HEK293 (cell line): ENCODE data around the gene CALM3.

Source experiments
- CTCF ChIA-PET: fragments of 350-600 bp; formaldehyde crosslinking; extraction: SDS; loops from one replicate; lab custom pipeline; 2021; ENCODE audit warnings: antibody characterized with exemption; lab: Yijun Ruan, JAX
- POLR2A ChIA-PET: fragments of 300-600 bp; formaldehyde crosslinking; extraction: SDS; loops from one replicate; lab custom pipeline; 2020; ENCODE audit warnings: antibody characterized with exemption, inconsistent platforms; lab: Yijun Ruan, JAX
- H3K27ac ChIP-seq: fragments of 200-500 bp; sonication (Bioruptor generic); 2 replicates; pipeline ENCODE4 v1.5.1; 2014; ENCODE audit warnings: low read depth, low read length, control low read depth, inconsistent platforms; ENCODE audit errors: extremely low read depth
- H3K36me3 ChIP-seq, 2 experiments: fragments of 200-500 bp in 1 of 2; sonication (Bioruptor generic) in 1 of 2; 1 replicate in 1 of 2; 2 replicates in 1 of 2; pipeline ENCODE4 v1.5.1; 2014 to 2017; ENCODE audit warnings: inconsistent platforms in 2 of 2, low read length in 2 of 2; ENCODE audit not compliant: control insufficient read depth in 2 of 2, insufficient read depth in 1 of 2
- H3K4me1 ChIP-seq: fragments of 200-500 bp; sonication (Bioruptor generic); 2 replicates; pipeline ENCODE4 v1.5.1; 2014; ENCODE audit warnings: mild to moderate bottlenecking, low read length, inconsistent platforms; ENCODE audit not compliant: control insufficient read depth, insufficient read depth
- H3K4me3 ChIP-seq: 2 replicates; pipeline ENCODE4 v1.5.1; 2011; ENCODE audit warnings: low read depth, mild to moderate bottlenecking, control low read depth, low read length, moderate library complexity
- H3K9me3 ChIP-seq: fragments of 200-500 bp; sonication (Bioruptor generic); 2 replicates; pipeline ENCODE4 v1.5.1; 2014; ENCODE audit warnings: low read depth, low read length, inconsistent platforms; ENCODE audit not compliant: control insufficient read depth, insufficient read depth
- KLF1 ChIP-seq: fragments of 450-650 bp; formaldehyde crosslinking; IDR thresholded peaks from 2 replicates; pipeline ENCODE4 v1.5.1; 2016; ENCODE audit warnings: missing biosample characterization, missing genetic modification characterization
- KLF16 ChIP-seq: fragments of 450-650 bp; formaldehyde crosslinking; IDR thresholded peaks from 2 replicates; pipeline ENCODE4 v1.5.1; 2017; ENCODE audit warnings: missing biosample characterization, missing genetic modification characterization
- KLF7 ChIP-seq: fragments of 450-650 bp; formaldehyde crosslinking; IDR thresholded peaks from 2 replicates; pipeline ENCODE4 v1.5.1; 2016; ENCODE audit warnings: missing biosample characterization, missing genetic modification characterization, borderline replicate concordance
- KLF8 ChIP-seq: fragments of 450-650 bp; formaldehyde crosslinking; IDR thresholded peaks from 2 replicates; pipeline ENCODE4 v1.5.1; 2016; ENCODE audit warnings: missing biosample characterization, missing genetic modification characterization
- OSR2 ChIP-seq: fragments of 450-650 bp; formaldehyde crosslinking; IDR thresholded peaks from 2 replicates; pipeline ENCODE4 v1.5.1; 2016; ENCODE audit warnings: missing biosample characterization, missing genetic modification characterization
- PATZ1 ChIP-seq: fragments of 450-650 bp; formaldehyde crosslinking; IDR thresholded peaks from 2 replicates; pipeline ENCODE4 v1.5.1; 2016; ENCODE audit warnings: missing biosample characterization, missing genetic modification characterization
- SCRT1 ChIP-seq: fragments of 450-650 bp; formaldehyde crosslinking; IDR thresholded peaks from 2 replicates; pipeline ENCODE4 v1.5.1; 2016; ENCODE audit warnings: missing biosample characterization, missing genetic modification characterization, borderline replicate concordance
- YY2 ChIP-seq: fragments of 450-650 bp; formaldehyde crosslinking; IDR thresholded peaks from 2 replicates; pipeline ENCODE4 v1.5.1; 2016; ENCODE audit warnings: missing biosample characterization, missing genetic modification characterization
- ZBTB17 ChIP-seq: fragments of 450-650 bp; formaldehyde crosslinking; IDR thresholded peaks from 2 replicates; pipeline ENCODE4 v1.5.1; 2016; ENCODE audit warnings: missing biosample characterization, missing genetic modification characterization
- ZBTB20 ChIP-seq: fragments of 450-650 bp; formaldehyde crosslinking; IDR thresholded peaks from 2 replicates; pipeline ENCODE4 v1.5.1; 2016; ENCODE audit warnings: missing biosample characterization, missing genetic modification characterization
- ZFP69B ChIP-seq: fragments of 450-650 bp; formaldehyde crosslinking; IDR thresholded peaks from 2 replicates; pipeline ENCODE4 v1.5.1; 2016; ENCODE audit warnings: missing biosample characterization, missing genetic modification characterization
- ZNF121 ChIP-seq: fragments of 450-650 bp; formaldehyde crosslinking; IDR thresholded peaks from 2 replicates; pipeline ENCODE4 v1.5.1; 2016; ENCODE audit warnings: missing biosample characterization, missing genetic modification characterization
- ZNF169 ChIP-seq: fragments of 450-650 bp; formaldehyde crosslinking; IDR thresholded peaks from 2 replicates; pipeline ENCODE4 v1.5.1; 2016; ENCODE audit warnings: missing biosample characterization, missing genetic modification characterization
- ZNF211 ChIP-seq: fragments of 450-650 bp; formaldehyde crosslinking; IDR thresholded peaks from 2 replicates; pipeline ENCODE4 v1.5.1; 2016; ENCODE audit warnings: low read depth, missing biosample characterization, missing genetic modification characterization
- ZNF23 ChIP-seq: fragments of 450-650 bp; formaldehyde crosslinking; IDR thresholded peaks from 2 replicates; pipeline ENCODE4 v1.5.1; 2016; ENCODE audit warnings: missing biosample characterization, missing genetic modification characterization, borderline replicate concordance
- ZNF266 ChIP-seq: fragments of 450-650 bp; formaldehyde crosslinking; IDR thresholded peaks from 2 replicates; pipeline ENCODE4 v1.5.1; 2016; ENCODE audit warnings: missing biosample characterization, missing genetic modification characterization, low read depth
- ZNF280D ChIP-seq: fragments of 450-650 bp; formaldehyde crosslinking; IDR thresholded peaks from 2 replicates; pipeline ENCODE4 v1.5.1; 2016; ENCODE audit warnings: missing biosample characterization, missing genetic modification characterization
- ZNF302 ChIP-seq: fragments of 450-650 bp; formaldehyde crosslinking; IDR thresholded peaks from 2 replicates; pipeline ENCODE4 v1.5.1; 2016; ENCODE audit warnings: missing biosample characterization, missing genetic modification characterization, low read depth
- ZNF335 ChIP-seq: fragments of 450-650 bp; formaldehyde crosslinking; conservative IDR thresholded peaks from 2 replicates; pipeline ENCODE4 v1.5.1; 2016; ENCODE audit warnings: missing biosample characterization, missing genetic modification characterization
- ZNF341 ChIP-seq: fragments of 450-650 bp; formaldehyde crosslinking; IDR thresholded peaks from 2 replicates; pipeline ENCODE4; 2016; ENCODE audit warnings: low read depth, missing biosample characterization, missing genetic modification characterization
- ZNF354C ChIP-seq: fragments of 450-650 bp; formaldehyde crosslinking; IDR thresholded peaks from 2 replicates; pipeline ENCODE4 v1.5.1; 2016; ENCODE audit warnings: missing biosample characterization, missing genetic modification characterization, low read depth, borderline replicate concordance
- ZNF366 ChIP-seq: fragments of 450-650 bp; formaldehyde crosslinking; conservative IDR thresholded peaks from 2 replicates; pipeline ENCODE4 v1.5.1; 2016; ENCODE audit warnings: missing biosample characterization, missing genetic modification characterization
- ZNF510 ChIP-seq: fragments of 450-650 bp; formaldehyde crosslinking; IDR thresholded peaks from 2 replicates; pipeline ENCODE4 v1.5.1; 2018; ENCODE audit warnings: mild to moderate bottlenecking, missing genetic modification characterization, missing biosample characterization; ENCODE audit not compliant: insufficient replicate concordance
- ZNF596 ChIP-seq: fragments of 450-650 bp; IDR thresholded peaks from 2 replicates; pipeline ENCODE4 v1.5.0; 2018; ENCODE audit warnings: missing biosample characterization, mild to moderate bottlenecking, missing genetic modification characterization, moderate library complexity
- ZNF629 ChIP-seq: fragments of 450-650 bp; formaldehyde crosslinking; IDR thresholded peaks from 2 replicates; pipeline ENCODE4 v1.5.1; 2017; ENCODE audit warnings: missing biosample characterization, missing genetic modification characterization
- ZNF692 ChIP-seq: fragments of 450-650 bp; formaldehyde crosslinking; IDR thresholded peaks from 2 replicates; pipeline ENCODE4 v1.5.1; 2016; ENCODE audit warnings: missing biosample characterization, missing genetic modification characterization
- ZSCAN16 ChIP-seq: fragments of 450-650 bp; formaldehyde crosslinking; IDR thresholded peaks from 2 replicates; pipeline ENCODE4 v1.5.1; 2016; ENCODE audit warnings: missing biosample characterization, missing genetic modification characterization
- ZSCAN23 ChIP-seq: fragments of 450-650 bp; formaldehyde crosslinking; IDR thresholded peaks from 2 replicates; pipeline ENCODE4 v1.5.1; 2016; ENCODE audit warnings: missing biosample characterization, missing genetic modification characterization
- TF ChIP-seq, protein P1 (sequence below): fragments of 450-650 bp; formaldehyde crosslinking; IDR thresholded peaks from 2 replicates; pipeline ENCODE4 v1.5.1; 2016; ENCODE audit warnings: missing biosample characterization, missing genetic modification characterization

CALM3 gene

DNA sequence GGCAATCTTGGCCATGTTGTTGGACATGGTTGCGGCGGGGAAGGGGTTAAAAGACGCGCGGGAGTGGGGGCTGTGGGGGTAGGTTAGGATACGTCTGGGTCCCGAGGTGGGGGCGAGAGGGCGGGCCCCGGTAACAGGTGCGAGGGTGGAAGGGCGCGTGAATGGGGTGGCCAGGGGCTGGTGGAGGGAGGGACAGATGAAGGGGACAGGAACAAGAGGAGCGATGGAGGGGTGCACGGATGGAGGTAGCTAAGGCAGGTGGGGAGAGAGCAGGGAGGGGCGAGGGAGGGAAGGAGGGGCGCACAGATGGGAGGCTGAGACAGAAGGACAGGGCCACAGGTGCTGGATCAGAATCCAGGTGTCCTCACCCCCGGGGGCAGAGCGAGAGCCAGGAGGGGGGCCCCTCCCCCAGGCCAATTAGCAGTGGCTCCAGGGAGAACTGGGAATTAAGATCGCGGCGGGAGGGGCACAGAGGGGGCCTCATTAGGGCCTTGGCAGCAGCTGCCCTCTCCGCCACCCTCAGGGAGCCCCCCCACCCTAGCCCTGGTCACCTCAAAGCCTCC lies 33.6 kb downstream of the CALM3 start:
- H3K36me3 ChIP-seq = no peaks in the 10 kb centered on the region
- ChIA-PET POLR2A (no interaction called here), CTCF (interaction anchor here (0.6 to 5.3 kb wide), 2 partner anchors 27 to 491 kb away, joined by 3 to 45 read pairs; partner anchors contain the start of gene DACT3)
- no peaks in the 10 kb centered on the region for H3K9me3 ChIP-seq
- peak overlapping the region; percentile 33 for H3K4me3 ChIP-seq
- H3K4me1 ChIP-seq = peaks cover 3% of the 10 kb centered on the region; the same call in 1 of the 2 replicates
- H3K27ac ChIP-seq = no peak overlapping the region
- TF ChIP-seq ZNF266 (tag by site-specific recombination) (no peak), PATZ1 (tag by site-specific recombination) (peak; percentile 93), ZNF121 (0 out of 2 replicates have a peak, but pooled peaks have one; percentile 18), OSR2 (tag by site-specific recombination) (no peak), ZNF302 (tag by site-specific recombination) (no peak), ZSCAN23 (tag by site-specific recombination) (0 out of 2 replicates have a peak, but pooled peaks have one; percentile 43), ZSCAN16 (tag by site-specific recombination) (no peak), ZNF280D (tag by site-specific recombination) (no peak), ZBTB20 (tag by site-specific recombination) (peak; percentile 18), KLF7 (no peak), ZNF341 (tag by site-specific recombination) (peak; percentile 11; the same call in 1 of the 2 replicates), ZBTB17 (tag by site-specific recombination) (peak; percentile 64), ZNF629 (tag by site-specific recombination) (no peak), SCRT1 (tag by site-specific recombination) (peak; percentile 66), KLF8 (peak; percentile 50; the same call in 1 of the 2 replicates), KLF16 (tag by site-specific recombination) (no peak), ZNF169 (tag by site-specific recombination) (no peak), ZNF596 (tag by site-specific recombination) (no peak), KLF1 (tag by site-specific recombination) (peak; percentile 18; the same call in 1 of the 2 replicates), ZNF335 (tag by site-specific recombination) (peak; percentile 73), ZNF510 (tag by site-specific recombination) (no peak), ZNF366 (tag by site-specific recombination) (peak; percentile 87), ZNF692 (tag by site-specific recombination) (0 out of 2 replicates have a peak, but pooled peaks have one; percentile 28), ZNF23 (tag by site-specific recombination) (no peak), ZFP69B (tag by site-specific recombination) (no peak), YY2 (tag by site-specific recombination) (0 out of 2 replicates have a peak, but pooled peaks have one; percentile 46), ZNF211 (tag by site-specific recombination) (no peak), ZNF354C (tag by site-specific recombination) (no peak)
- TF ChIP-seq, protein P1, sequence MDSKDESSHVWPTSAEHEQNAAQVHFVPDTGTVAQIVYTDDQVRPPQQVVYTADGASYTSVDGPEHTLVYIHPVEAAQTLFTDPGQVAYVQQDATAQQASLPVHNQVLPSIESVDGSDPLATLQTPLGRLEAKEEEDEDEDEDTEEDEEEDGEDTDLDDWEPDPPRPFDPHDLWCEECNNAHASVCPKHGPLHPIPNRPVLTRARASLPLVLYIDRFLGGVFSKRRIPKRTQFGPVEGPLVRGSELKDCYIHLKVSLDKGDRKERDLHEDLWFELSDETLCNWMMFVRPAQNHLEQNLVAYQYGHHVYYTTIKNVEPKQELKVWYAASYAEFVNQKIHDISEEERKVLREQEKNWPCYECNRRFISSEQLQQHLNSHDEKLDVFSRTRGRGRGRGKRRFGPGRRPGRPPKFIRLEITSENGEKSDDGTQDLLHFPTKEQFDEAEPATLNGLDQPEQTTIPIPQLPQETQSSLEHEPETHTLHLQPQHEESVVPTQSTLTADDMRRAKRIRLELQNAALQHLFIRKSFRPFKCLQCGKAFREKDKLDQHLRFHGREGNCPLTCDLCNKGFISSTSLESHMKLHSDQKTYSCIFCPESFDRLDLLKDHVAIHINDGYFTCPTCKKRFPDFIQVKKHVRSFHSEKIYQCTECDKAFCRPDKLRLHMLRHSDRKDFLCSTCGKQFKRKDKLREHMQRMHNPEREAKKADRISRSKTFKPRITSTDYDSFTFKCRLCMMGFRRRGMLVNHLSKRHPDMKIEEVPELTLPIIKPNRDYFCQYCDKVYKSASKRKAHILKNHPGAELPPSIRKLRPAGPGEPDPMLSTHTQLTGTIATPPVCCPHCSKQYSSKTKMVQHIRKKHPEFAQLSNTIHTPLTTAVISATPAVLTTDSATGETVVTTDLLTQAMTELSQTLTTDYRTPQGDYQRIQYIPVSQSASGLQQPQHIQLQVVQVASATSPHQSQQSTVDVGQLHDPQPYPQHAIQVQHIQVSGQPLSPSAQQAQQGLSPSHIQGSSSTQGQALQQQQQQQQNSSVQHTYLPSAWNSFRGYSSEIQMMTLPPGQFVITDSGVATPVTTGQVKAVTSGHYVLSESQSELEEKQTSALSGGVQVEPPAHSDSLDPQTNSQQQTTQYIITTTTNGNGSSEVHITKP (tag by site-specific recombination) = peak; percentile 97
